ENCODE results near the gene GPAM.

DNA sequence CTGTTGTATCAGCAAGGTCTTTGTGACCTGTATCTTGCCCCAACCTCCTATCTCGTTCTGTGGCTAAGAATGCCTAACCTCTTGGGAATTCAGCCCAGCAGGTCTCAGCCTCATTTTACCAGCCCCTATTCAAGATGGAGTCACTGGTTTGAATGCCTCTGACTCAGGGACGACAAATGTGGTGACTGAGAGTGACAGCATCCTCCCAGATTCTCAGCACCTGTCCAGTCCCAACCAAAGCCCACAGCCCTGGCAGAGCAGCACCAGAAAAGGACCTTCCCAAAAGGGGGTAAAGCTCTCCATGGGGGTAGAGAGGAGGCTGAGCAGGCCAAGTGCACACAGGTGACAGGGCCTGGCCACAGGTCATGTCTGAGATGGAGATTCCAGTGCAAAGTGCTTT lies 35.4 kb upstream of the GPAM start:
- TF ChIP-seq, protein P1, sequence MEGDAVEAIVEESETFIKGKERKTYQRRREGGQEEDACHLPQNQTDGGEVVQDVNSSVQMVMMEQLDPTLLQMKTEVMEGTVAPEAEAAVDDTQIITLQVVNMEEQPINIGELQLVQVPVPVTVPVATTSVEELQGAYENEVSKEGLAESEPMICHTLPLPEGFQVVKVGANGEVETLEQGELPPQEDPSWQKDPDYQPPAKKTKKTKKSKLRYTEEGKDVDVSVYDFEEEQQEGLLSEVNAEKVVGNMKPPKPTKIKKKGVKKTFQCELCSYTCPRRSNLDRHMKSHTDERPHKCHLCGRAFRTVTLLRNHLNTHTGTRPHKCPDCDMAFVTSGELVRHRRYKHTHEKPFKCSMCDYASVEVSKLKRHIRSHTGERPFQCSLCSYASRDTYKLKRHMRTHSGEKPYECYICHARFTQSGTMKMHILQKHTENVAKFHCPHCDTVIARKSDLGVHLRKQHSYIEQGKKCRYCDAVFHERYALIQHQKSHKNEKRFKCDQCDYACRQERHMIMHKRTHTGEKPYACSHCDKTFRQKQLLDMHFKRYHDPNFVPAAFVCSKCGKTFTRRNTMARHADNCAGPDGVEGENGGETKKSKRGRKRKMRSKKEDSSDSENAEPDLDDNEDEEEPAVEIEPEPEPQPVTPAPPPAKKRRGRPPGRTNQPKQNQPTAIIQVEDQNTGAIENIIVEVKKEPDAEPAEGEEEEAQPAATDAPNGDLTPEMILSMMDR (IDR thresholded peaks at IDR 0.05), result no peak
- TF ChIP-seq POLR2A (IDR thresholded peaks at IDR 0.05), result no peak

Data from right lobe of liver (tissue), 4 donors.